K562 (cell line): Measurements from ENCODE around the gene AGAP1.

Source experiments
- CSDE1 ChIP-seq, 2 experiments: fragments of 450-650 bp; IDR thresholded peaks; 2 replicates each; pipeline ENCODE4 v1.6.1; 2016; ENCODE audit warnings: mild to moderate bottlenecking in 1 of 2
- CTCF ChIP-seq, 3 experiments: IDR thresholded peaks in 2 of 3; conservative IDR thresholded peaks in 1 of 3; 2 replicates each; pipeline ENCODE4 v1.5.1; 2011 to 2012; ENCODE audit warnings: low read length in 3 of 3, mild to moderate bottlenecking in 3 of 3, control low read depth in 2 of 3, improper control_type of control experiment in 1 of 3, inconsistent platforms in 1 of 3, low read depth in 1 of 3, mixed read lengths in 1 of 3, moderate library complexity in 1 of 3; ENCODE audit not compliant: insufficient read depth in 2 of 3
- NFXL1 ChIP-seq: fragments of 450-650 bp; formaldehyde crosslinking; IDR thresholded peaks from 2 replicates; pipeline ENCODE4 v1.4.0; 2021; ENCODE audit warnings: mild to moderate bottlenecking
- NFYB ChIP-seq: IDR thresholded peaks from 2 replicates; pipeline ENCODE4 v1.6.1; 2011; ENCODE audit warnings: mild to moderate bottlenecking, moderate library complexity; ENCODE audit not compliant: insufficient read length; ENCODE audit errors: extremely low read depth
- POLR2A ChIP-seq: fragments of 450-650 bp; conservative IDR thresholded peaks from 2 replicates; pipeline ENCODE4 v1.6.1; 2016
- POLR2AphosphoS2 ChIP-seq: IDR thresholded peaks from 2 replicates; pipeline ENCODE4 v1.6.1; 2012; ENCODE audit warnings: low read length, improper control_type of control experiment
- RAD51 ChIP-seq: fragments of 450-650 bp; IDR thresholded peaks from 2 replicates; pipeline ENCODE4 v1.7.1; 2016; ENCODE audit warnings: low read depth, mild to moderate bottlenecking, borderline replicate concordance
- RBM15 ChIP-seq: fragments of 200-400 bp; formaldehyde crosslinking; IDR thresholded peaks from 2 replicates; pipeline ENCODE4 v1.6.1; 2018; ENCODE audit warnings: mild to moderate bottlenecking, low read length, moderate library complexity; ENCODE audit not compliant: insufficient read depth
- REST ChIP-seq, 2 experiments: fragments of 450-650 bp; formaldehyde crosslinking in 1 of 2; IDR thresholded peaks; 2 replicates each; pipeline versions ENCODE4 v1.4.0 to v1.6.1; 2014 to 2020; ENCODE audit warnings: mild to moderate bottlenecking in 2 of 2, borderline replicate concordance in 1 of 2, low read depth in 1 of 2
- SIN3A ChIP-seq, 2 experiments: fragments of 150-350 bp in 1 of 2; IDR thresholded peaks; 2 replicates each; pipeline ENCODE4 v1.6.1; 2011 to 2016; ENCODE audit warnings: borderline replicate concordance in 2 of 2, low read depth in 2 of 2, low read length in 2 of 2, mild to moderate bottlenecking in 2 of 2, moderate library complexity in 2 of 2; ENCODE audit not compliant: control insufficient read depth in 1 of 2
- SMARCB1 ChIP-seq: IDR thresholded peaks from 2 replicates; pipeline ENCODE4 v1.6.1; 2011; ENCODE audit warnings: improper control_type of control experiment, low read depth; ENCODE audit not compliant: insufficient read length
- SRF ChIP-seq, 2 experiments: fragments of 250-450, 450-650 bp in 1 of 2; sonication (Bioruptor Pico) in 1 of 2; sonication (generic) in 1 of 2; formaldehyde crosslinking; IDR thresholded peaks; 2 replicates each; pipeline versions ENCODE4 v1.5.0 to v1.5.1; 2020 to 2022; ENCODE audit warnings: mild to moderate bottlenecking in 1 of 2, missing genetic modification reagents in 1 of 2
- ZNF24 ChIP-seq: fragments of 450-650 bp; IDR thresholded peaks from 2 replicates; pipeline ENCODE4 v1.6.1; 2016
- ZNF586 ChIP-seq: fragments of 450-650 bp; formaldehyde crosslinking; conservative IDR thresholded peaks from 2 replicates; pipeline ENCODE4 v1.4.0; 2020; ENCODE audit warnings: mild to moderate bottlenecking, moderate library complexity

- TF ChIP-seq REST (IDR thresholded peaks at IDR 0.05; ENCODE audit: borderline replicate concordance) (no peak), REST (CRISPR knock-in tag; IDR thresholded peaks at IDR 0.05; ENCODE audit: low read depth) (no peak), NFYB (no peak), CSDE1 (IDR thresholded peaks at IDR 0.05) (no peak), SMARCB1 (no peak), CTCF (IDR thresholded peaks at IDR 0.05 in 2 of 3, conservative IDR thresholded peaks at IDR 0.05 in 1 of 3; ENCODE audit: insufficient read depth in 2 of 3, low read depth in 1 of 3, low read length in 3 of 3) (no peak), RBM15 (no peak), RAD51 (no peak), SRF (CRISPR knock-in tag; IDR thresholded peaks at IDR 0.05) (no peak), POLR2AphosphoS2 (no peak), ZNF24 (no peak), NFXL1 (CRISPR knock-in tag) (no peak), POLR2A (no peak), ZNF586 (CRISPR knock-in tag) (no peak), SIN3A (IDR thresholded peaks at IDR 0.05; ENCODE audit: borderline replicate concordance in 2 of 2, control insufficient read depth in 1 of 2, low read depth in 2 of 2, low read length in 2 of 2) (no peak)
Observed at GRCh38 chr2:235592430-235592829, 98.6 kb downstream of the AGAP1 start.
